NCI-H526 (cell line): ENCODE measurements around the gene ZNF319.
A peak's percentile ranks its signal among the peaks of the same experiment; 100 is the strongest.

ENCODE experiments used
- DNase-seq, 2 experiments: peaks; one replicate each; lab custom pipeline; 2025; lab: John Stamatoyannopoulos, UW

ZNF319 gene

GRCh38 chr16:57956270-57956808, 44.1 kb downstream of the ZNF319 start:
- no peak for DNase-seq

GRCh38 chr16:57955572-57956188, 44.8 kb downstream of the ZNF319 start:
- no peak for DNase-seq

DNA sequence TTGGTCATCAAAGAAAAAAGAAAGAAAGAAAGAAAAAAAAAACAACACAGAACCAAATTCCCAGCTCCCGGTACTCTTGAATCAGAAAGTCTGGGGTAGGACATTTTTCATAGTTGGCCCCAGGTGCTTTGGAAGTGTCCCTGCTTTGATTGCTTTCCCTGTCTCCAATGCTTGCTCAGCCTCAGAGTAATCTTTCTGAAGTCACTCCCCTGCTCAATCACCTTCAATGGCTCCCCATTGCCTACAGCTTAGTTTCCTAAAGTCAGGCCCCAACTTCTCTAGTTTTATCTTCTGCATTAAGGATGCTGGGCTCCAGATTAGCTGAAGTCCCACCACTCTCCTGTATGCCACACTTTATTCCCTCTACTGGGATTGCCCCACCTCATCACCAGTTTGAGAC, 46.6 kb downstream of the ZNF319 start:
- DNase-seq, result no peak

GRCh38 chr16:57952909-57953308, 47.6 kb downstream of the ZNF319 start:
- DNase-seq, result no peak

DNA sequence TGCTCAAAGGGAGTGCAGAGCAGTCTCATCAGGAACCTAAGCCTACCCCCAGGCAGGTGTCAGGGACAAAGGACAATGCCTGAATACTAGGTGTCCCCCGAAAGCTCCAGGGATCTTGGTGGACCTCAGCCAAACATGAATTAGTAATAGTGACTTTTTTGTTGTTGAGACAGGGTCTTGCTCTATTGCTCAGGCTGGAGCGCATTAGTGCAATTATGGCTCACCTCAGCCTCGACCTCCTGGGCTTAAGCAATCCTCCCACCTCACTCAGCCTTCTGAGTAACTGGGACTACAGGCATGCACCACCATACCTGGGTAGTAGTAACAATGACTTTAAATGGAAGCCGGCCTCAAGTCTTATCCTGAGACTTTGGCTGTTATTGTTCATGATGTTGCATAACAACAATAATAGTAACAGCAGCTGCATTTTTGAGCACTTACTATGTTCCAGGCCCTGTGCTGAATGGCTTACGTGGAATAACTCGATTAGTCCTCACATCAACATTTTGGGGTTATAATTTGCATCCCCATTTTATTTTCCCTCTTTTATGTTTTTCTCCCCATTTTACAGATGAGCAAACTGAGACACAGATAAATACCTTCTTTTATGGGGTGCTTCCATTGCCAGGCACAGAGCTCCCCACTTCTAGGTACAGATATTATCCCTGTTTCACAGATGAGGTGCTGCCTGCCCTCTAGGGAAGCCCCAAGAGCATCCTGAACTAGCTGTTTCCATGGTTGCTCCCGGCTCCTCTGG, 49.1 kb downstream of the ZNF319 start:
- DNase-seq, result no peak

DNA sequence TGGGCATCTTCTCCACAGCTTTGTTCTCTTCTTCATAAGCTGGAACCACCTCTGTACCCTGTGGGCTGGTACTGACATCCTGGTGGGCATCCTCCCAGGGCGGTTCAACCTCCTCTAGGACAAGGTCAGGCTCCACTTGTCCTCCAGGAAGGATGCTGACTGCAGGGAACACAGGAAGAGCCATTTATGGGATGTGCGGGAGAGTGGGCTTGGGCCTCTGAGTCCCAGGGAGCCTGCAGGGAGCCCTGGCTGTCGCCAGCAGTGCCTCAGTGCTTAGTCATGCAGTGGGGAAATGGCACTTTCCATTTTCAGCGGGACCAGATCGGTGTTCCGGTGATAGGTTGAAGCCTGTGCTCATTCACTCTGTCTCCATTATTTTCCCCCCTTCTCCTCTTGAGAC, 50.1 kb downstream of the ZNF319 start:
- DNase-seq, result no peak

- DNase-seq, result no peak
These were observed 50.8 kb downstream of the ZNF319 start for GRCh38 chr16:57949595-57950238.

GRCh38 chr16:57949013-57949412, 51.5 kb downstream of the ZNF319 start:
- DNase-seq, result no peak

- DNase-seq, result no peak
These were observed 52.4 kb downstream of the ZNF319 start for GRCh38 chr16:57948027-57948426.

DNA sequence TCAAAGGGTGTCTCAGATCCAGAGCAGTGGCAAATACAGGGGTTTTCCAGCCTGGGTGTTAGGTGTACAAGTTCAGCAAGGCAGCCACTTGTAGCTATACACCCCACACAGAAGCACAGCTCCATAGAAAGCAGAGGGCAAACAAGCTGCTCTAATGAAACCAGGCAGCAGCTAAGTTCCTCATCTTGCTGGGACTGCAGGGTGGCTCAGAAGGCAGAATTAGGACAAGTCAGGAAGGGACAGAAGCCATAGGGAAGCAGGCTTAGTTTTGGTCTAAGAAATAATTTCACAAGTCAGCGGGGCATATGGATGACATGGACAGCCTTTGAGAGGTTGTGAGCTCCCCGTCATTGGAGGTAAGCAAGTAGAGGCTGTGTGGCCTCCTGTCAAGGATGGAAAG, 53.2 kb downstream of the ZNF319 start:
- DNase-seq, result no peak

DNA sequence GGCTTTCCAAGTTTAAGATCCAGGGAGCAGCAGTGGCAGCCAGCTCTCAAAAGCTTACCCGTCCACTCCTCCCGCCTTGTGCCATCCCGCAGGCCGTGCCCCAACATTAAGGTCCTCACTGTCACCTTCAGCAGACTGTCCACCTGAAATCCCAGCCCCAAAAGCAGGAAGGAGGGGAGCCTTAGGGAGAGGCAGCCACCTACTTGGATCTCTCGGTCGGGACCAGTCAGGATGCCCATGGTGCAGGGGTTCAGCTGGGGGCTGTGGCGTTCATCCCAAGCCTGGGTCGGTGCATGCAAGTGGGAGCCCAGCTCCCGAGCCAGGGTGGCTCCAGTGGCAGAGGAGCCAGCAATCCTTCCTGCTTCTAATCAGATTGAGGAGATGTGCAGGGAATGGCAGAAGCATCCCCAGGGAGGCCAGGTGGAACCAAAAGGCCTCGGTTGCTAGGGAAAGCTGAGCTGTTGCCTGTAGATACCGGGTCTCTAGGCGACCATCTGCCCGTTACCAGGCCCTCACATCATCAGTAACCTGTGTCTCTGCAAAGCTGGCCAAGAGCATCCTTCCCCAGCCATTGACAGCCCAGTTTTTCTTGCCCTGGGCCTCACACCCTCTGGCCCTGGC, 54.2 kb downstream of the ZNF319 start:
- DNase-seq, result peak in 1 of 2 experiments; percentile 34

GRCh38 chr16:57945740-57946138, 54.7 kb downstream of the ZNF319 start:
- DNase-seq, result no peak

DNA sequence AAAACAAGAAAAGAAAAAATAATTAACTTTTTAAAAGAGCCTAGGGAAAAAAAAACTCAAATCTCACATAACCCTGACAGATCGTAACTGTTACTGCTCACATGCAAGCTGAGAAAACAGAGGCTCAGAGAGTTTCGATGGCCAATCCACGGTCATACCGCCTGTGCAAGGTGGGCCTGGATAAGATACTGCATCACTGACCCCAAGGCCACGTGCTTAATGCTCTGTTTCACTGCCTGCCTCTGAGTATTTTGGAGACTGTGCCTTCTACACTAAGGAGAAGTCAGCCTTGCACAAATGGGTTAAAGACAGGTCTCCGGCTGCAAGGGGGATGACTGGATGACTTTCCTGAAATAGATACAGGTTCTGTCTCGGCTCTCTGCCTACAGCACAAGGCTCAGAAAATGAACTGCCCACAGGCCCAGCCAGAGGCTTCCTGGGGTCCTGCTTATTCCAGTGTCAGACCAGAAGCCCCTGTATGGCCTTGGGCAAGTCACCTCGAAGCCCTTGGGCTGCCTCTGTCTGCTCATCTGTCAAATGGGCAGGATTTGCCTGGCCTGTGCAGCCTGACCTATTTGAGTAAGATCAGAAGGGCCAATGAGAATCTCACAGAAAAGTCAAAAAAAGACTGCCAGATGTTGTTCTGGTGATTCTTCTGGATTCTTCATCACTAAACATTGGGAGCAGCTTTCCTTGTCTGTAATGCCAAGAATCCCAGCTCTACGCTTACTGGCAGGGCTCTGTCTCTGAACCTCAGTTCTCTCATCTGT, 55.3 kb downstream of the ZNF319 start:
- no peak for DNase-seq
